Germinal center (tissue), 1 donor: Measurements from ENCODE around the gene STARD9.
"Not testable (repeated sequence)": the region's sequence is repeated elsewhere in the genome, so short reads cannot be mapped to it uniquely, and the experiment has no call there.

ENCODE experiments used
- DNase-seq: peaks from one replicate; pipeline ENCODE4 v3.0.0; 2012; ENCODE audit warnings: mixed read lengths, low spot score

The STARD9 gene

GRCh38 chr15:42627485-42627884, 52.1 kb downstream of the STARD9 start:
- DNase-seq, result no peak

GRCh38 chr15:42628761-42629160, 53.4 kb downstream of the STARD9 start:
- no peak for DNase-seq

- DNase-seq, result no peak
These were observed 56.8 kb downstream of the STARD9 start for GRCh38 chr15:42632105-42632675.

GRCh38 chr15:42640109-42640508, 64.7 kb downstream of the STARD9 start:
- no peak for DNase-seq

- DNase-seq, result peak; percentile 57
These were observed 75.0 kb downstream of the STARD9 start for GRCh38 chr15:42650208-42651066.

DNA sequence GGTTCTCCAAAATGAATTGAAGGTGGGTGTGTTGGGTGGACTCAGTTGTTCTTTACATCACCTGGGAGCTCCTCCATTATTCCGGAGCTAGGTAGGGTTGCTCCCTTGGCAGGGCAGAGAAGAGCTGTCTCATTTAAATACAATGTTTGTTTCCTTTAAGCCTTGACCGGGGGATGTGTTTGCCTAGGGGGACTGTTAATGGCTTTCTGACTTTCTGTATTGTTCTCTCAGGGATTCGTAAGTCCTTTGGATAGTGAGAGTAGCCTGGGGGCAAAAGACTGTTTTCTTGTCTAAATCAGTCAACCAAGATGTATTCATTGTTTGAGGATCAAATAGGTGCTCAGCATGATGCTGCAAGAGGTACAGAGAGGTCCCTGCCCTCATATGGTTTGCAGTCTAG, 90.4 kb downstream of the STARD9 start:
- DNase-seq, result no peak

- DNase-seq, result no peak
These were observed 92.4 kb downstream of the STARD9 start for GRCh38 chr15:42667855-42668254.

GRCh38 chr15:42670451-42670850, 95.0 kb downstream of the STARD9 start:
- no peak for DNase-seq

- DNase-seq, result no peak
These were observed 97.0 kb downstream of the STARD9 start for GRCh38 chr15:42672444-42672843.

GRCh38 chr15:42674472-42674871, 99.1 kb downstream of the STARD9 start:
- no peak for DNase-seq

GRCh38 chr15:42675021-42675420, 99.6 kb downstream of the STARD9 start:
- DNase-seq, result no peak

DNA sequence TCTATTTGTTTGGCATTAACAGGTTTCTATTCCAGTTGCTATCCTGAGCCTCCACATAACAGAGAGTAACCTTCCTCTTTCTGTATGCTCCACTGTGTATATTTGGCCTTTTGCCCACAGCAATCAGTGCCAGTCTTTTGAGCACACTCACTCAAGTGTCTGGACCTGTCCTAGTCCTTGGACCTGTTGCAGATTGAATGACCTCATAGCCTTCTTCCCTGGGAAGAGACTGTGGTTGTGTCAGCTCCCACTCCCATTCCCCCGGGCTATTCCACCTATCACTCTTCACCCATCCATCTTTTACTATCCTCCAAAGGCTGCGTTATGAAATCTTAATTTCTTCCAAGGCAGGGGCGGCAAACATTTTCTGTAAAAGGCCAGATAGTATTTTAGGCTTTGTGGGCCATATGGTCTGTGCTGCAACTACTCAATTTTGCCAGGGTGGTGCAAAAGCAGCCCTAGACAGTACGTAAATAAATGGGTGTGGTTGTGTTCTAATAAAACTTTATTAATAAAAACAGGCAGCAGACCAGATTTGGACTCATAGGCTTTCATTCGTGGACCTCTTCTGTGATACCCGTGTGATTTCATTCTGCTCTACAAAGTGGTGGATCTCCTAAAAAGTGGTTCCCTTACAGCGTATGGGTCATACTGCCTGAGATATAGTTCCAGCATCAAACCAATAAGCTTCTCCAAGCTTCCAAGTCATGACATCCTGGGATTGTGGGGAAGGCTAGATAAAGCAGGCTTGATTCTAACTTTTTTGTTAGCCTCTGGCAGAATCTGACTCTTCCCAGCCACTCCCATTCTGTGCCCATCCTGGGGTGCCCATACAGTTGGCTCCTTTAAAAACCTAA, 104.1 kb downstream of the STARD9 start:
- no peak for DNase-seq

GRCh38 chr15:42680142-42680482, 104.7 kb downstream of the STARD9 start:
- DNase-seq, result not testable (repeated sequence)

DNA sequence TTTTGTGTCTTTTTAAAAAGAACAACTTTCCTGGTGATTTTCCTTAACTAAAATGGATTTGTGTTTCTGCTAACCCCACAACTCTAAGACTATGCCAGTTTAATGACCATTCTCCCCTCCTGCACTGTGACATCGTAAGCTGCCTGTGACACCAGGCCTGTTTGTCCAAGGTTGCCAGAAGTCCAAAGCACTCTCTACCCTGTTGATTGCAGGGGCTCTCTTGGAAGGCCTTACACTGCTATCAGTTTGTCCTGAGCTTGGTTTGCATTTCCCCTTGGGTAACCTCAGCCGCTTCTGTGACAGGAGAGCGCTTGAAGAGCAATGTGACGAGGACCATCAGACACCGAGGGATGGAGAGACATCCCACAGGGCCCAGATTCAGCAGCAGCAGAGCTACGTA, 105.7 kb downstream of the STARD9 start:
- no peak for DNase-seq

DNA sequence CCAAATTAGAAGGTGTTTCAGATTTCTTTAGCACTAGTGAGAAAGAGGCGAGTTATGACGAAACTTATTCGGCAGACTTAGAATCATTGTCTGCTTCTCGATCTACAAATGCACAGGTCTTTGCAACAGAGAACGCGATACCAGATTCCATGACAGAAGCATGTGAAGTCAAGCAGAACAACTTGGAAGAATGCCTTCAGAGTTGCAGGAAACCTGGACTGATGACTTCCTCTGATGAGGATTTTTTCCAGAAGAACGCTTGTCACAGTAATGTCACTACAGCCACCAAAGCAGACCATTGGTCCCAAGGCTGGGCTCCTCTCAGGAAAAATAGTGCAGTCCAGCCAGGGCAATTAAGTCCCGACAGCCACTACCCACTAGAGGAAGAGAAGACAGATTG, 110.9 kb downstream of the STARD9 start:
- DNase-seq, result no peak

DNA sequence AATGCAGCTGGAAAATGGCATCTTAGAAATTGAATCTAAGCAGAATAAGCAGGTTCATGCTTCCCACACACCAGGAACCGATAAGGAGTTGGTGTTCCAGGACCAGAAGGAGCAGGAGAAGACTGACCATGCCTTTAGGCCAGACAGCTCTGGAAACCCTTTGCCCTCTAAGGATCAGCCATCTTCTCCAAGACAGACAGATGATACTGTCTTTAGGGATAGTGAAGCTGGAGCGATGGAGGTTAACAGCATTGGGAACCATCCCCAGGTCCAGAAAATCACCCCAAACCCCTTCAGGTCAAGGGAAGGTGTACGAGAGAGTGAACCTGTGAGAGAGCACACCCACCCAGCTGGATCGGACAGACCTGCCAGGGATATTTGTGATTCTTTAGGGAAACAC, 112.3 kb downstream of the STARD9 start:
- no peak for DNase-seq

DNA sequence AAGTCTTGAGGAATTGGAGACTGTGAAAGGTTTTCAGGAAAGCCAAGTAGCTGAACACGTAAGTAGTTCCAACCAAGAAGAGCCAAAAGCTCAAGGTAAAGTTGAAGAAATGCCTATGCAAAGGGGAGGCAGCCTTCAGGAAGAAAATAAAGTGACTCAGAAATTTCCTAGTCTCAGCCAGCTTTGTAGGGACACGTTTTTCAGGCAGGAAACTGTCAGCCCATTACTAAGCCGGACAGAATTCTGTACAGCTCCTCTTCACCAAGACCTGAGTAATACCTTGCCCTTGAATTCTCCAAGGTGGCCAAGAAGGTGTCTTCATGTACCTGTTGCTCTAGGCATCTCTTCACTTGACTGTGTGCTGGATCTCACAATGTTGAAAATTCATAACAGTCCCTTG, 112.9 kb downstream of the STARD9 start:
- no peak for DNase-seq

DNA sequence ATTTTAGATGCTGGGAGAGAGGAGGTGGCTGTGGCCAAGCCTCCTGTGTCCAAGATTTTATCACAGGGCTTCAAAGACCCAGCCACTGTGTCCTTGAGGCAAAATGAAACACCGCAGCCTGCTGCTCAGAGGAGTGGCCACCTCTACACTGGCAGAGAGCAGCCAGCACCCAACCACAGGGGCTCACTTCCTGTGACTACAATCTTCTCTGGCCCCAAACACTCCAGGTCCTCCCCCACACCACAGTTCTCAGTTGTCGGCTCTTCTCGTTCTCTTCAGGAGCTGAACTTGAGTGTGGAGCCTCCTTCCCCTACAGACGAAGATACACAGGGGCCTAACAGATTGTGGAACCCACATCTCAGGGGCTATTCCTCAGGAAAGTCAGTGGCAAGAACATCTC, 115.9 kb downstream of the STARD9 start:
- no peak for DNase-seq

- no peak for DNase-seq
These were observed 116.4 kb downstream of the STARD9 start for GRCh38 chr15:42691770-42692169.

- no peak for DNase-seq
These were observed 117.1 kb downstream of the STARD9 start for GRCh38 chr15:42692536-42692935.

GRCh38 chr15:42692997-42693396, 117.6 kb downstream of the STARD9 start:
- DNase-seq, result no peak

DNA sequence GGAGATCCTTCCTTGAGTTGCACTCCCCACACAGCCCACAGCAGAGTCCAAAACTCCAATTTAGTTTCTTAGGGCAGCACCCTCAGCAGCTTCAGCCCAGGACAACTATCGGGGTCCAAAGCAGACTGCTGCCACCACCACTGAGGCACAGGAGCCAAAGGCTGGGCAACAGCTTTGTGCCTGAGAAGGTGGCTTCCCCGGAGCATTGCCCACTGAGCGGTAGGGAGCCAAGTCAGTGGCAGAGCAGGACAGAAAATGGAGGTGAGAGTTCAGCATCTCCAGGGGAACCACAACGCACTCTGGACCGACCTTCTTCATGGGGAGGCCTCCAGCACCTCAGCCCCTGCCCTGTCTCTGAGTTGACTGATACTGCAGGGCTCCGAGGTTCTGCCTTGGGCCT, 118.1 kb downstream of the STARD9 start:
- no peak for DNase-seq

DNA sequence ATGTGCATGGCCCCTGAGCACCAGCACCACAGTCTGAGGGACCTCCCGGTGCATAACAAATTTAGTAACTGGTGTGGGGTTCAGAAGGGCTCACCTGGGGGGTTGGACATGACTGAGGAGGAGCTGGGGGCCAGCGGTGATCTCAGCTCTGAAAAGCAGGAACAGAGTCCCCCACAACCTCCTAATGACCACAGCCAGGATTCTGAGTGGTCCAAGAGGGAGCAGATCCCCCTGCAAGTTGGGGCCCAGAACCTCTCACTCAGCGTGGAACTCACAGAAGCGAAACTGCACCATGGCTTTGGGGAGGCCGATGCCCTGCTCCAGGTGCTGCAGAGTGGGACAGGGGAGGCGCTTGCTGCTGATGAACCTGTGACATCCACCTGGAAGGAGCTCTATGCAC, 118.5 kb downstream of the STARD9 start:
- no peak for DNase-seq
